ENCODE data around the gene SAG. TPM values are rescaled to one million over a fixed set of nuclear protein-coding genes. Genes with fewer than 3 reads are reported as not detected.
A peak's percentile ranks its signal among the peaks of the same experiment; 100 is the strongest.

Gene SAG
- total and polyA plus RNA-seq, 9 of the 15 experiments (the other 6 are each of a cell fraction or from before 2014, with no cell fraction given): 0.04 to 0.64 (median 0.31) TPM; not detected in 5

- H3K9ac ChIP-seq (ENCODE audit: insufficient read depth in 1 of 2, low read depth in 2 of 2, low read length in 2 of 2): peak overlapping the region in 1 of 2 experiments; percentile 78; a peak in 1 of 4 replicates
- ChIA-PET CTCF (ENCODE audit: low intra/inter-chr PET ratio) (no interaction called here), POLR2A (no interaction called here)
- H3K27ac ChIP-seq (ENCODE audit: extremely low read depth, low read depth, low read length): no peak overlapping the region; the same call in 2 of the 3 replicates
- in situ Hi-C loops (cut with MboI): no loop called here
- H3K9me3 ChIP-seq (replicated peaks; ENCODE audit: control insufficient read depth, insufficient read depth, low read depth, low read length): no peaks in the 10 kb centered on the region
- H3K4me2 ChIP-seq (ENCODE audit: insufficient read depth, low read length): peak overlapping the region; percentile 83
- H3K4me3 ChIP-seq: peak overlapping the region; percentile 39; the same call in 1 of the 2 replicates
- no peak for FAIRE-seq
- peaks cover 7% of the 10 kb centered on the region; the same call in 1 of the 3 replicates for H3K36me3 ChIP-seq (ENCODE audit: control insufficient read depth, insufficient read depth, low read length)
- peaks cover 15% of the 10 kb centered on the region for H3K79me2 ChIP-seq (ENCODE audit: control insufficient read depth, insufficient read depth, low read length)
- H3K27me3 ChIP-seq (ENCODE audit: control insufficient read depth in 2 of 2, insufficient read depth in 2 of 2, low read length in 2 of 2): no peaks in the 10 kb centered on the region
- peak in 2 of 4 experiments; percentile 68 to 73 for DNase-seq (ENCODE audit: extremely low read depth in 1 of 4, low spot score in 3 of 4)
- intact Hi-C loops (cut with micrococcal nuclease): no loop called here
- H2AFZ ChIP-seq (ENCODE audit: low read depth, low read length): peak overlapping the region; percentile 87; the same call in 1 of the 2 replicates
- H4K20me1 ChIP-seq (replicated peaks; ENCODE audit: control insufficient read depth, insufficient read depth, low read length): peaks cover 6% of the 10 kb centered on the region; the same call in 1 of the 2 replicates
- WGBS (ENCODE audit: insufficient coverage, low coverage, missing lambda C conversion rate): 32% methylated on average over 15 of the region's 22 CpGs
- BruUV-seq (replicated peaks): no TSS peak
- peaks cover 34 to 36% of the 10 kb centered on the region in 2 experiments for H3K4me1 ChIP-seq (replicated peaks in 1 of 2; ENCODE audit: control insufficient read depth in 2 of 2, insufficient read depth in 2 of 2, low read length in 2 of 2)
- peak; percentile 80 for ATAC-seq
- H3K9me1 ChIP-seq (ENCODE audit: control insufficient read depth, insufficient read depth, low read length): no peaks in the 10 kb centered on the region
- TF ChIP-seq ZNF354B (CRISPR knock-in tag; IDR thresholded peaks at IDR 0.05) (no peak), E2F6 (IDR thresholded peaks at IDR 0.05; ENCODE audit: borderline replicate concordance in 1 of 2, extremely low read depth in 1 of 2, insufficient read depth in 1 of 2, insufficient read length in 1 of 2, low read depth in 1 of 2, low read length in 1 of 2, poor library complexity in 1 of 2, severe bottlenecking in 1 of 2) (peak in 1 of 2 experiments; percentile 19), ZBTB7A (IDR thresholded peaks at IDR 0.05; ENCODE audit: borderline replicate concordance, control insufficient read depth, low read depth, low read length) (0 out of 2 replicates have a peak, but pooled peaks have one; percentile 16), NFIC (IDR thresholded peaks at IDR 0.05) (0 out of 2 replicates have a peak, but pooled peaks have one; percentile 14), NCOR1 (IDR thresholded peaks at IDR 0.05) (peak; percentile 50; the same call in 1 of the 2 replicates), MYNN (IDR thresholded peaks at IDR 0.05) (0 out of 2 replicates have a peak, but pooled peaks have one; percentile 20), MYNN (CRISPR knock-in tag; IDR thresholded peaks at IDR 0.05) (no peak), HMGN3 (IDR thresholded peaks at IDR 0.05; ENCODE audit: borderline replicate concordance, extremely low read depth, insufficient read length, low read depth, low read length) (peak; percentile 46), CREM (IDR thresholded peaks at IDR 0.05; ENCODE audit: low read depth) (peak; percentile 35; the same call in 1 of the 2 replicates), CBFA2T2 (conservative IDR thresholded peaks at IDR 0.05) (peak; percentile 80), CBFA2T3 (IDR thresholded peaks at IDR 0.05) (peak; percentile 86)
Observed at GRCh38 chr2:233353101-233353768, 45.6 kb downstream of the SAG start.
